Right lobe of liver (tissue), 6 donors: ENCODE results near the gene FGR. TPM values are rescaled to one million over a fixed set of nuclear protein-coding genes. Genes with fewer than 3 reads are reported as not detected.

Source experiments
- ATAC-seq, 4 donors: fragments of 200-7000 bp; cut with Tn5 transposase; one replicate each; pipeline ENCODE4 v1.9.1; 2020; ENCODE audit warnings: mild to moderate bottlenecking in 4 of 4, moderate library complexity in 4 of 4
- DNase-seq, 3 donors: peaks; one replicate each; pipeline ENCODE4 v3.0.0-alpha.2; 2020
- H3K27ac ChIP-seq, 3 donors: fragments of 200-600 bp; one replicate each; pipeline ENCODE4 v1.8.0; 2022
- H3K27me3 ChIP-seq, 2 donors: fragments of 200-600 bp; one replicate each; pipeline ENCODE4 v1.8.0; 2022
- H3K36me3 ChIP-seq, 4 donors: fragments of 200-600 bp; sonication (generic) in 1 of 4; one replicate each; pipeline versions ENCODE4 v1.5.1 to v1.8.0; 2017 to 2022; ENCODE audit warnings: control low read depth in 1 of 4
- H3K4me1 ChIP-seq, 4 donors: fragments of 200-600 bp; sonication (generic) in 1 of 4; one replicate each; pipeline versions ENCODE4 v1.5.1 to v1.8.0; 2017 to 2022; ENCODE audit warnings: control low read depth in 1 of 4
- H3K4me3 ChIP-seq, 3 donors: fragments of 200-600 bp; one replicate each; pipeline ENCODE4 v1.8.0; 2022
- H3K9me3 ChIP-seq, 4 donors: fragments of 200-600 bp; sonication (generic) in 1 of 4; one replicate each; pipeline versions ENCODE4 v1.5.1 to v1.8.0; 2017 to 2022; ENCODE audit warnings: control low read depth in 1 of 4
- POLR2A ChIP-seq: fragments of 450-650 bp; IDR thresholded peaks from one replicate; pipeline ENCODE4 v1.6.1; 2017; ENCODE audit warnings: antibody characterized with exemption, mild to moderate bottlenecking
- WGBS: methylation state at CpG from one replicate; pipeline ENCODE4 v1.1.6; 2018; ENCODE audit warnings: low coverage, low lambda C conversion rate; ENCODE audit not compliant: insufficient coverage; ENCODE audit errors: missing lambda C conversion rate; 5-methylcytosine and 5-hydroxymethylcytosine counted together
- intact Hi-C, 2 donors: fragments of 100-400 bp; cut with DNase I; formaldehyde crosslinking; loops; one replicate each; pipeline versions ENCODE4 v1.11.2 to v1.14.1; 2022
- total RNA-seq, 6 experiments: library from RNA; depleted of rRNA in 2 of 6; stranded (reverse); fragments of >200 nt in 2 of 6; fragmentation: NEBNext Ultra II Directional in 3 of 6; extraction: Animal tissue kit (Norgen Biotek cat#: 25700) in 3 of 6; gene quantifications; one replicate each; pipeline versions ENCODE4 v1.1.0 to v1.2.4, GENCODE V29; 2016 to 2023
- TF ChIP-seq, protein P1 (sequence below), 4 donors: fragments of 200-600 bp in 3 of 4; fragments of 450-650 bp in 1 of 4; IDR thresholded peaks; one replicate each; pipeline versions ENCODE4 v1.5.1 to v1.8.0; 2016 to 2022; ENCODE audit warnings: antibody characterized with exemption in 4 of 4, mild to moderate bottlenecking in 2 of 4
- donor health status: DM: no; HTN: yes; CAD: no.
- donor health status: DM: no; HTN: no; CAD: no.
- donor health status: DM: no; HTN: no; CAD: no.
- donor health status: DM: no; HTN: yes; CAD: no.
- donor health status: DM: no; HTN: yes; CAD: no.

Gene FGR
- total RNA-seq, 6 experiments from 2014 or later, result 2.5 to 10.0 (median 6.3) TPM

DNA sequence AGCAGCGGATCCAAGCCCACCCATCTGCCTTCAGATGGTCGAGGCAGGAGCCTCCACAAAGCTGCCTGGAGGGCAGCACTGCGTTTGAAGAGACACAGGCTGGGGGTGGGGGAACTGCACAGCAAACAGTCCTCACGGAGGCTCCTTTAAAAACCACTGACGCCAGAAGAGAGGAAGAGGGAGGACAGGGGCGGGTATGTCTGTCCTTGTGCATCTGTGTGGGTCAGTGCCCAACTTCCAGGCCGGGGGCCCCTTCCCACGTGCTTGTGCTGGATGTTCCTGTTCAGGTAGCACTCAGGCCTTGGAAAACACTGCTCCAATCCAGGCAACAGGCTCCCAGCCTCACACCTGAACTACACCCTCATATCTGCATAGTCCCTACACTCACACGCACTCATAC is 38.7 kb downstream of the FGR start:
- no peak for TF ChIP-seq POLR2A
- TF ChIP-seq, protein P1, sequence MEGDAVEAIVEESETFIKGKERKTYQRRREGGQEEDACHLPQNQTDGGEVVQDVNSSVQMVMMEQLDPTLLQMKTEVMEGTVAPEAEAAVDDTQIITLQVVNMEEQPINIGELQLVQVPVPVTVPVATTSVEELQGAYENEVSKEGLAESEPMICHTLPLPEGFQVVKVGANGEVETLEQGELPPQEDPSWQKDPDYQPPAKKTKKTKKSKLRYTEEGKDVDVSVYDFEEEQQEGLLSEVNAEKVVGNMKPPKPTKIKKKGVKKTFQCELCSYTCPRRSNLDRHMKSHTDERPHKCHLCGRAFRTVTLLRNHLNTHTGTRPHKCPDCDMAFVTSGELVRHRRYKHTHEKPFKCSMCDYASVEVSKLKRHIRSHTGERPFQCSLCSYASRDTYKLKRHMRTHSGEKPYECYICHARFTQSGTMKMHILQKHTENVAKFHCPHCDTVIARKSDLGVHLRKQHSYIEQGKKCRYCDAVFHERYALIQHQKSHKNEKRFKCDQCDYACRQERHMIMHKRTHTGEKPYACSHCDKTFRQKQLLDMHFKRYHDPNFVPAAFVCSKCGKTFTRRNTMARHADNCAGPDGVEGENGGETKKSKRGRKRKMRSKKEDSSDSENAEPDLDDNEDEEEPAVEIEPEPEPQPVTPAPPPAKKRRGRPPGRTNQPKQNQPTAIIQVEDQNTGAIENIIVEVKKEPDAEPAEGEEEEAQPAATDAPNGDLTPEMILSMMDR (IDR thresholded peaks at IDR 0.05), result no peak
- Histone ChIP-seq H3K4me1 (peaks cover 0 to 6% (median 3%) of the 10 kb centered on the region in 4 donors), H3K27me3 (no peaks in the 10 kb centered on the region), H3K4me3 (no peak overlapping the region), H3K9me3 (no peaks in the 10 kb centered on the region), H3K36me3 (no peaks in the 10 kb centered on the region), H3K27ac (no peak overlapping the region)
- no peak for DNase-seq
- WGBS, result 30% methylated on average over 2 of the region's 9 CpGs
- intact Hi-C loops, result loop anchor here (5.0 to 10.0 kb wide), 2 partner anchors 39 to 191 kb away; no protein-coding TSS in a partner anchor
- no peak for ATAC-seq

DNA sequence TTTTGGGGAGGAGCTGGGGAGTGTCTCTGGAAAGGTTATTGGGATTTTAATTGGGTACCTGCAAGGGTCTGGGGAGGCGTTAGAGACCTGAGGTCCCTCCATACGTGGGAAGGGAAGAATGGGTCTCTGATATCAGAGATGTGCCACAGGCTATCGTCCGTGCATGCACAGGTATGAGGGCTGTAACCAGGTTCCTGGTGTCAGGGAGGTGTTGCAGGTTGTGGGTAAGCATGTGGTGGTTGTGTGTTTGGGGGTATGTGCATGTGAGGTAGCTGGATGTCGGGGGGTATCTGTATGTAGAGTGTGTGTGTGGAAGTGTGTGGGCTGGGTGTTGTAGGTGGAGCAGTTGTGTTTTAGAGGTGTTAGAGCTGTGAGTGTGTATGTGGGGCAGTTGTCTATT is 39.4 kb downstream of the FGR start:
- DNase-seq, result no peak
- no peak for ATAC-seq
- Histone ChIP-seq H3K27me3 (no peaks in the 10 kb centered on the region), H3K4me3 (no peak overlapping the region), H3K36me3 (no peaks in the 10 kb centered on the region), H3K4me1 (peaks cover 0 to 4% (median 0%) of the 10 kb centered on the region in 4 donors), H3K27ac (no peak overlapping the region), H3K9me3 (no peaks in the 10 kb centered on the region)
- TF ChIP-seq POLR2A, result no peak
- TF ChIP-seq, protein P1 (IDR thresholded peaks at IDR 0.05), result no peak
- 58% methylated on average over 4 of the region's 5 CpGs for WGBS
- intact Hi-C loops, result loop anchor here (5.0 to 10.0 kb wide), 2 partner anchors 38 to 191 kb away; no protein-coding TSS in a partner anchor

DNA sequence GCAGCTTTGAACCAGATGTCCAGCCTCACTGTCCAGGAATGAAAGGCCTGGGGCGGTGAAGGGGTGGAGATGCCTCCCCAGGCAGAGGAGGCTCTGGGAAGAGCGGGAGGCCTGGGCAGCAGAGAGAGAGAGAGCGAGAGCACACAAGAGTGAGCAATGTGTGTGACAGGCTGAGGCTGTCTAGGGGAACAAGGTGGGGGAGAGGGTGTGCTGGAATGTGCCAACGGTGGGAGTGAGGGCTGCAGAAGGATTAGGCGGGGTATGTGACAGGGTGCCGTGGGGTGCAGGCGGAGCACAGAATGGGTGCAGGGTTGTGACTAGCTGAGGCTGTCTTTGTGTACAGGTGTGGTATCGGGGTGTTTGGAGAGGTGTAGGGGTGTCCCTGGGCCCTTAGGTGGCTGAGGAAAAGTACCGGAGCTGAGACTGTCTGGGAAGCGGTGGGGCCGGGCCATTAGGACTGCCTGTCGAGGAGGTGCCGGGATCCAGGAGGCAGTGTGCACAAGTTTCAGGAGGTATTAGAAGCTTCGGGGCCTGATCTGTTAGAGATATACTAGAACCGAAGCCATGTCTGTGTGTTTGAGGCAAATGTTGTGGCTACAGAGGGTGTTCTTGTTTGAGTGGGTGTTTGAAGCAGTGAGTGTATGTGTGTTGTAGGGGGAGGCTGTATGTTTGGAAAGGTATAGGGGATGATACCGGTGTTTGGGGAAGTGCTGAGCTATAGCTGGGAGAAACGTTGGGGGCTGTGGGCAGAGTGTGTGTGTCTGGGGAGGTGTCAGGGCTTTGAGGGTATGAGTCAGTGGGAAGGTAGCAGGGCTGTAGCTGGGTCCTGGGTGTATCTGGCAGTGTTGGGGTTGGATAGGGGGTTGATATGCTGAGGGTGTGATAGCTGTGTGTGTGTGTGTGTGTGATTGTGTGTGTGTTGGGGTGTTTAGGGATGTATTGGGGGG is 40.1 kb downstream of the FGR start:
- WGBS, result 76% methylated on average over 13 of the region's 17 CpGs
- intact Hi-C loops, result loop anchor here (5.0 to 10.0 kb wide), 2 partner anchors 38 to 190 kb away; no protein-coding TSS in a partner anchor
- Histone ChIP-seq H3K9me3 (no peaks in the 10 kb centered on the region), H3K27me3 (no peaks in the 10 kb centered on the region), H3K27ac (no peak overlapping the region), H3K4me3 (no peak overlapping the region), H3K4me1 (peaks cover 0 to 3% (median 0%) of the 10 kb centered on the region in 4 donors), H3K36me3 (no peaks in the 10 kb centered on the region)
- ATAC-seq (no peak), DNase-seq (no peak)
- TF ChIP-seq, protein P1 (IDR thresholded peaks at IDR 0.05), result no peak
- no peak for TF ChIP-seq POLR2A

DNA sequence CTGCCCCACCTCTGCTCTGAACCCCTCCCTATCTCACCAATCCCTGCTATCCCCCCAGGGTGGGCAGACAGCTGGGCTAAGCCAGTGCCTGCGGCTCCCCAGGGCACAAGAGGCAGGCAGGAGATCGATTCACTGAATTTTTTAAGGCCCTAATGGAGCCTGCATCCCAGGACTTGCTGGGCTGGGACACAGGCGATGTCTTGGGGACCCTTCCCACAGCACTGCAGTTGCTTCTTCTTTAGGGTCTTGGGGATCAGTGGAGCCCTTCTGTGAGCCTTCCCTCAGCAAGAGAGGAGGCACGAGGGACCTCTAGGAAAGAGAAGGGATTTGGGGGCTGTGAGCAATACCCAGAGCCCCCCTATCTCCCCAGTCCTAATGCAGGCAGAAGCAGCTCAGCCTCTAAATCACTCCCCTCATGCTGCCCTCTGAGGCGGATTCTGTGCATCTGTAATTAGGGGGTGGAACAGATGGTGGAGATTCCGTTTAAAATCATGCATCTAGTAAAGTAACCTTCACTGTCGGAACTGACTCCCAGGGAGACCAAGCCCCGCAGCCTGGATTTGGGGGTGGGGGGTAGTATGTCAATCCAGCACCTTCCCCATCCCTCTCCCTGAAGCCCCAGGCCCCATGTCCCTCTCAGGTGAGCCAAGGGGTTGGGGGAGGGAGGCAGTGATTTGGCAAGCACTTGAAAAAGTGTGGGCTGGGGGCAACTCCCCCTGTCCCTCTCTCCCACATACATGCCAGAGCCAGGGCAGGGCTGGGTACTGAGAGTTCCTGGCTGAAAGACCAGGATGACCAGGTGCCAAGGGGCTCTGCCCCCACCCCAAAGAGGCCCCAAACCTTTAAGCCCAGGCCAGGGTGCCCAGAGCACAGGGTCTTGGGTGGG is 41.1 kb downstream of the FGR start:
- no peak overlapping the region for H3K27ac ChIP-seq
- no peaks in the 10 kb centered on the region for H3K27me3 ChIP-seq
- WGBS, result 49% methylated on average over 4 of the region's 8 CpGs
- DNase-seq, result no peak
- no peaks in the 10 kb centered on the region for H3K36me3 ChIP-seq
- no peak overlapping the region for H3K4me3 ChIP-seq
- no peaks in the 10 kb centered on the region for H3K9me3 ChIP-seq
- H3K4me1 ChIP-seq, result no peaks in the 10 kb centered on the region
- TF ChIP-seq POLR2A, result no peak
- TF ChIP-seq, protein P1 (IDR thresholded peaks at IDR 0.05), result no peak
- intact Hi-C loops, result loop anchor here in 1 of 2 donors (10.0 kb wide), 1 partner anchor 189 kb away; no protein-coding TSS in a partner anchor
- no peak for ATAC-seq
